ENCODE results near the gene THAP2.
A peak's percentile ranks its signal among the peaks of the same experiment; 100 is the strongest.

THAP2 gene

GRCh38 chr12:71703206-71703605 is 39.1 kb downstream of the THAP2 start:
- DNase-seq (ENCODE audit: low spot score) = no peak

GRCh38 chr12:71704920-71705319 is 40.8 kb downstream of the THAP2 start:
- DNase-seq (ENCODE audit: low spot score) = no peak

GRCh38 chr12:71708658-71709057 is 44.6 kb downstream of the THAP2 start:
- no peak for DNase-seq (ENCODE audit: low spot score)

GRCh38 chr12:71710276-71711125 is 46.4 kb downstream of the THAP2 start:
- DNase-seq (ENCODE audit: low spot score) = peak; percentile 72

- no peak for DNase-seq (ENCODE audit: low spot score)
These were observed 54.5 kb downstream of the THAP2 start for GRCh38 chr12:71718611-71719010.

GRCh38 chr12:71719647-71720370 is 55.7 kb downstream of the THAP2 start:
- DNase-seq (ENCODE audit: low spot score) = no peak

GRCh38 chr12:71721783-71722505 is 57.8 kb downstream of the THAP2 start:
- DNase-seq (ENCODE audit: low spot score) = no peak

GRCh38 chr12:71725011-71725410 is 60.9 kb downstream of the THAP2 start:
- DNase-seq (ENCODE audit: low spot score) = no peak

- DNase-seq (ENCODE audit: low spot score) = no peak
These were observed 62.4 kb downstream of the THAP2 start for GRCh38 chr12:71726548-71726947.

- DNase-seq (ENCODE audit: low spot score) = no peak
These were observed 63.9 kb downstream of the THAP2 start for GRCh38 chr12:71727958-71728357.

All from kidney capillary endothelial cell (primary cell).